HUES48 (cell line): ENCODE data around the gene FBXW4.

Experiments used
- H3K27ac ChIP-seq: one replicate; pipeline ENCODE4 v1.7.0; 2013; ENCODE audit warnings: low read depth, low read length, inconsistent platforms
- H3K27me3 ChIP-seq: 2 replicates; pipeline ENCODE4 v1.6.1; 2013; ENCODE audit warnings: mild to moderate bottlenecking, low read length; ENCODE audit not compliant: control insufficient read depth, insufficient read depth
- H3K36me3 ChIP-seq: 2 replicates; pipeline ENCODE4 v1.6.1; 2013; ENCODE audit warnings: low read length; ENCODE audit not compliant: control insufficient read depth, insufficient read depth
- H3K4me1 ChIP-seq: 2 replicates; pipeline ENCODE4 v1.6.1; 2013; ENCODE audit warnings: mild to moderate bottlenecking, low read length; ENCODE audit not compliant: control insufficient read depth, insufficient read depth
- H3K4me3 ChIP-seq: 2 replicates; pipeline ENCODE4 v1.5.1; 2013; ENCODE audit warnings: mild to moderate bottlenecking, low read depth, low read length
- H3K9ac ChIP-seq: 2 replicates; pipeline ENCODE4 v1.6.1; 2013; ENCODE audit warnings: mild to moderate bottlenecking, low read depth, low read length, moderate library complexity
- H3K9me3 ChIP-seq: 2 replicates; pipeline ENCODE4 v1.6.1; 2013; ENCODE audit warnings: low read length; ENCODE audit not compliant: control insufficient read depth, insufficient read depth

FBXW4 gene

GRCh38 chr10:101567165-101568006 lies 127.6 kb downstream of the FBXW4 start:
- no peak overlapping the region for H3K4me3 ChIP-seq

GRCh38 chr10:101566333-101567164 lies 128.4 kb downstream of the FBXW4 start:
- H3K9ac ChIP-seq: no peak overlapping the region
- peaks cover 56% of the 10 kb centered on the region for H3K27me3 ChIP-seq
- H3K4me3 ChIP-seq: no peak overlapping the region

More at GRCh38 chr10:101567165-101568006, 127.6 kb downstream of the FBXW4 start:
- H3K36me3 ChIP-seq: no peaks in the 10 kb centered on the region
- H3K27me3 ChIP-seq: peaks cover 63% of the 10 kb centered on the region
- H3K9me3 ChIP-seq: no peaks in the 10 kb centered on the region
- peaks cover 7% of the 10 kb centered on the region; the same call in 1 of the 2 replicates for H3K4me1 ChIP-seq
- no peak overlapping the region for H3K27ac ChIP-seq
- no peak overlapping the region for H3K9ac ChIP-seq

GRCh38 chr10:101565936-101566332 lies 129.0 kb downstream of the FBXW4 start:
- peaks cover 50% of the 10 kb centered on the region for H3K27me3 ChIP-seq
- H3K4me3 ChIP-seq: no peak overlapping the region
- H3K4me1 ChIP-seq: peaks cover 5% of the 10 kb centered on the region; the same call in 1 of the 2 replicates
- no peak overlapping the region for H3K27ac ChIP-seq
- no peak overlapping the region for H3K9ac ChIP-seq
- no peaks in the 10 kb centered on the region for H3K36me3 ChIP-seq
- no peaks in the 10 kb centered on the region for H3K9me3 ChIP-seq

More at GRCh38 chr10:101566333-101567164, 128.4 kb downstream of the FBXW4 start:
- no peaks in the 10 kb centered on the region for H3K9me3 ChIP-seq
- no peaks in the 10 kb centered on the region for H3K36me3 ChIP-seq
- H3K4me1 ChIP-seq: peaks cover 7% of the 10 kb centered on the region; the same call in 1 of the 2 replicates
- H3K27ac ChIP-seq: no peak overlapping the region

GRCh38 chr10:101565370-101565900 lies 129.5 kb downstream of the FBXW4 start:
- Histone ChIP-seq H3K27me3 (peaks cover 45% of the 10 kb centered on the region), H3K27ac (no peak overlapping the region)

GRCh38 chr10:101564490-101564991 lies 130.4 kb downstream of the FBXW4 start:
- Histone ChIP-seq H3K9ac (no peak overlapping the region), H3K27ac (no peak overlapping the region), H3K4me3 (no peak overlapping the region), H3K36me3 (no peaks in the 10 kb centered on the region), H3K4me1 (peaks cover 3% of the 10 kb centered on the region; the same call in 1 of the 2 replicates), H3K9me3 (no peaks in the 10 kb centered on the region), H3K27me3 (peaks cover 40% of the 10 kb centered on the region)

More at GRCh38 chr10:101565370-101565900, 129.5 kb downstream of the FBXW4 start:
- Histone ChIP-seq H3K4me3 (no peak overlapping the region), H3K36me3 (no peaks in the 10 kb centered on the region), H3K4me1 (peaks cover 3% of the 10 kb centered on the region; the same call in 1 of the 2 replicates), H3K9me3 (no peaks in the 10 kb centered on the region), H3K9ac (no peak overlapping the region)

GRCh38 chr10:101563497-101564040 lies 131.4 kb downstream of the FBXW4 start:
- Histone ChIP-seq H3K4me3 (no peak overlapping the region), H3K27me3 (peaks cover 31% of the 10 kb centered on the region), H3K36me3 (no peaks in the 10 kb centered on the region), H3K9me3 (no peaks in the 10 kb centered on the region), H3K9ac (no peak overlapping the region), H3K4me1 (peaks cover 3% of the 10 kb centered on the region; the same call in 1 of the 2 replicates), H3K27ac (no peak overlapping the region)

GRCh38 chr10:101563007-101563406 lies 132.0 kb downstream of the FBXW4 start:
- Histone ChIP-seq H3K9me3 (no peaks in the 10 kb centered on the region), H3K4me1 (peaks cover 3% of the 10 kb centered on the region; the same call in 1 of the 2 replicates), H3K27me3 (peaks cover 25% of the 10 kb centered on the region), H3K36me3 (no peaks in the 10 kb centered on the region), H3K9ac (no peak overlapping the region), H3K27ac (no peak overlapping the region), H3K4me3 (no peak overlapping the region)

- Histone ChIP-seq H3K27ac (no peak overlapping the region), H3K4me3 (no peak overlapping the region), H3K36me3 (no peaks in the 10 kb centered on the region), H3K27me3 (peaks cover 17% of the 10 kb centered on the region), H3K9ac (no peak overlapping the region), H3K4me1 (peaks cover 3% of the 10 kb centered on the region; the same call in 1 of the 2 replicates), H3K9me3 (no peaks in the 10 kb centered on the region)
Measured at GRCh38 chr10:101562231-101562630, 132.7 kb downstream of the FBXW4 start.

GRCh38 chr10:101561068-101561915 lies 133.7 kb downstream of the FBXW4 start:
- H3K9ac ChIP-seq: no peak overlapping the region
- H3K36me3 ChIP-seq: no peaks in the 10 kb centered on the region
- H3K4me1 ChIP-seq: peaks cover 3% of the 10 kb centered on the region; the same call in 1 of the 2 replicates
- peaks cover 8% of the 10 kb centered on the region for H3K27me3 ChIP-seq
- no peak overlapping the region for H3K27ac ChIP-seq
- H3K9me3 ChIP-seq: no peaks in the 10 kb centered on the region
- H3K4me3 ChIP-seq: no peak overlapping the region
